B cell (primary cell): ENCODE results near the gene DAB2IP. TPM values are rescaled to one million over a fixed set of nuclear protein-coding genes. Genes with fewer than 3 reads are reported as not detected.

ENCODE experiments used
- ATAC-seq: fragments of 200-7000 bp; cut with Tn5 transposase; one replicate; pipeline ENCODE4 v1.10.0; 2021; ENCODE audit warnings: low read depth, mild to moderate bottlenecking, moderate number of reproducible peaks, moderate library complexity
- CTCF ChIA-PET: fragments of 350-600 bp; sonication (Branson Sonifier 250); formaldehyde crosslinking; loops from one replicate; lab custom pipeline; 2021; ENCODE audit warnings: antibody characterized with exemption, inconsistent platforms; lab: Charles Lee
- POLR2A ChIA-PET: fragments of 350-600 bp; sonication (Branson Sonifier 250); formaldehyde crosslinking; loops from one replicate; lab custom pipeline; 2021; ENCODE audit warnings: antibody characterized with exemption; lab: Charles Lee
- DNase-seq: peaks from one replicate; pipeline ENCODE4 v3.0.0; 2013
- H2AFZ ChIP-seq: 2 replicates; pipeline ENCODE4 v1.6.1; 2012; ENCODE audit warnings: mild to moderate bottlenecking, low read depth, low read length; ENCODE audit not compliant: insufficient read depth, poor library complexity, severe bottlenecking
- H3K27ac ChIP-seq, 2 donors: 1 replicate in 1 of 2; 2 replicates in 1 of 2; pipeline ENCODE4 v1.5.1; 2012 to 2013; ENCODE audit warnings: low read length in 2 of 2, mild to moderate bottlenecking in 2 of 2, moderate library complexity in 1 of 2
- H3K27me3 ChIP-seq, 4 experiments: fragments of 200-600 bp in 1 of 4; sonication (generic) in 1 of 4; replicated peaks in 1 of 4; 1 replicate in 2 of 4; 2 replicates in 2 of 4; pipeline versions ENCODE4 v1.6.1 to v1.7.0; 2013 to 2016; ENCODE audit warnings: low read length in 3 of 4, mild to moderate bottlenecking in 2 of 4, mixed read lengths in 1 of 4, moderate library complexity in 1 of 4; ENCODE audit not compliant: insufficient read depth in 4 of 4, control insufficient read depth in 3 of 4; ENCODE audit errors: control extremely low read depth in 1 of 4
- H3K36me3 ChIP-seq, 2 experiments: replicated peaks in 1 of 2; 1 replicate in 1 of 2; 2 replicates in 1 of 2; pipeline versions ENCODE4 v1.6.1 to v1.7.1; 2013; ENCODE audit warnings: low read length in 1 of 2; ENCODE audit not compliant: insufficient read depth in 2 of 2, control insufficient read depth in 1 of 2; ENCODE audit errors: control extremely low read depth in 1 of 2, extremely low read depth in 1 of 2
- H3K4me1 ChIP-seq, 2 donors: fragments of 200-600 bp in 1 of 2; sonication (generic) in 1 of 2; 1 replicate in 1 of 2; 2 replicates in 1 of 2; pipeline versions ENCODE4 v1.5.1 to v1.6.1; 2013 to 2017; ENCODE audit warnings: low read length in 2 of 2; ENCODE audit not compliant: control insufficient read depth in 2 of 2, insufficient read depth in 2 of 2
- H3K4me2 ChIP-seq: replicated peaks from 2 replicates; pipeline ENCODE3; 2012; ENCODE audit warnings: mild to moderate bottlenecking, low read depth, low read length; ENCODE audit not compliant: poor library complexity, severe bottlenecking
- H3K4me3 ChIP-seq, 5 experiments: fragments of 200-600 bp in 1 of 5; sonication (generic) in 1 of 5; 1 replicate in 3 of 5; 2 replicates in 2 of 5; pipeline versions ENCODE4 v1.5.1 to v1.7.0; 2011 to 2016; ENCODE audit warnings: low read length in 4 of 5, mild to moderate bottlenecking in 4 of 5, low read depth in 2 of 5, control low read depth in 1 of 5, moderate library complexity in 1 of 5; ENCODE audit not compliant: insufficient read depth in 1 of 5; ENCODE audit errors: control extremely low read depth in 1 of 5, extremely low read depth in 1 of 5
- H3K79me2 ChIP-seq: fragments of 200-600 bp; sonication (generic); one replicate; pipeline ENCODE4 v1.6.0; 2016; ENCODE audit warnings: low read length; ENCODE audit not compliant: control insufficient read depth, insufficient read depth
- H3K9ac ChIP-seq: fragments of 200-600 bp; sonication (generic); 2 replicates; pipeline ENCODE4 v1.6.1; 2017; ENCODE audit warnings: mild to moderate bottlenecking, low read length, moderate library complexity
- H3K9me3 ChIP-seq, 3 donors: one replicate each; pipeline versions ENCODE4 v1.6.1 to v1.7.1; 2013; ENCODE audit warnings: low read length in 2 of 3; ENCODE audit not compliant: control insufficient read depth in 2 of 3, insufficient read depth in 1 of 3; ENCODE audit errors: control extremely low read depth in 1 of 3
- H4K20me1 ChIP-seq: 2 replicates; pipeline ENCODE4 v1.6.0; 2012; ENCODE audit warnings: mild to moderate bottlenecking, low read length; ENCODE audit not compliant: insufficient read depth, control insufficient read depth, poor library complexity, severe bottlenecking
- H3K27ac Mint-ChIP-seq: one replicate; pipeline ENCODE4 v1.8.0; 2021; ENCODE audit warnings: mixed read lengths
- H3K27me3 Mint-ChIP-seq: one replicate; pipeline ENCODE4 v1.8.0; 2021; ENCODE audit warnings: mixed read lengths
- H3K4me1 Mint-ChIP-seq: one replicate; pipeline ENCODE4 v1.8.0; 2021; ENCODE audit warnings: mixed read lengths
- H3K4me3 Mint-ChIP-seq: one replicate; pipeline ENCODE4 v1.8.0; 2021; ENCODE audit warnings: mixed read lengths
- H3K9me3 Mint-ChIP-seq: one replicate; pipeline ENCODE4 v1.8.0; 2022; ENCODE audit warnings: mixed read lengths; ENCODE audit not compliant: insufficient read depth
- CTCF ChIP-seq: fragments of 200-600 bp; IDR thresholded peaks from one replicate; pipeline ENCODE4 v1.8.0; 2022; ENCODE audit warnings: antibody characterized with exemption, mild to moderate bottlenecking
- EZH2 ChIP-seq: IDR thresholded peaks from 2 replicates; pipeline ENCODE4 v1.6.1; 2012; ENCODE audit warnings: borderline replicate concordance, low read depth, mild to moderate bottlenecking, moderate library complexity, low read length; ENCODE audit not compliant: insufficient read depth, poor library complexity, severe bottlenecking
- WGBS: methylation state at CpG from one replicate; pipeline ENCODE4 v1.1.5; 2013; ENCODE audit warnings: missing lambda C conversion rate; ENCODE audit not compliant: insufficient coverage; 5-methylcytosine and 5-hydroxymethylcytosine counted together
- intact Hi-C: fragments of 100-400 bp; cut with micrococcal nuclease; formaldehyde crosslinking; loops from one replicate; pipeline ENCODE4 v1.10.0; 2022
- polyA plus RNA-seq: library from polyadenylated mRNA; depleted of rRNA; stranded (reverse); fragments of >200 nt; gene quantifications from 2 replicates; pipeline ENCODE4 v1.2.3, GENCODE V29; 2012
- total RNA-seq, 2 donors: library from RNA; stranded (reverse); fragments of 120-200 nt in 1 of 2; gene quantifications; 1 replicate in 1 of 2; 2 replicates in 1 of 2; pipeline versions ENCODE4 v1.2.3 to v1.2.4, GENCODE V29; 2013 to 2022

Gene DAB2IP
- total and polyA plus RNA-seq, 2 donors (not counting 1 experiment from before 2014, with no cell fraction given) = 1.1 to 3.9 TPM

- ATAC-seq (no peak), DNase-seq (no peak)
- Mint-ChIP-seq H3K27ac (no peak overlapping the region), H3K4me3 (no peak overlapping the region), H3K9me3 (no peaks in the 10 kb centered on the region), H3K4me1 (peaks cover 19% of the 10 kb centered on the region), H3K27me3 (peaks cover 26% of the 10 kb centered on the region)
- Histone ChIP-seq H3K4me2 (no peak overlapping the region), H3K4me1 (peaks cover 7 to 10% of the 10 kb centered on the region in 2 donors), H3K36me3 (no peaks in the 10 kb centered on the region), H4K20me1 (no peaks in the 10 kb centered on the region), H3K4me3 (no peak overlapping the region), H3K27me3 (peaks cover 0 to 25% (median 8%) of the 10 kb centered on the region in 4 experiments), H2AFZ (no peak overlapping the region), H3K79me2 (no peaks in the 10 kb centered on the region), H3K9ac (no peak overlapping the region), H3K27ac (no peak overlapping the region), H3K9me3 (no peaks in the 10 kb centered on the region)
- no peak for TF ChIP-seq CTCF
- TF ChIP-seq EZH2 = no peak
- ChIA-PET CTCF (no interaction called here), POLR2A (no interaction called here)
- intact Hi-C loops = no loop called here
- 95% methylated on average over 5 of the region's 7 CpGs for WGBS
Measured at GRCh38 chr9:121731919-121732318, 80.5 kb downstream of the DAB2IP start.

- H3K27ac ChIP-seq = no peak overlapping the region
- Mint-ChIP-seq H3K4me3 (no peak overlapping the region), H3K27ac (no peak overlapping the region)
Measured at GRCh38 chr9:121732389-121732788, 81.0 kb downstream of the DAB2IP start.

More at GRCh38 chr9:121732389-121732788, 81.0 kb downstream of the DAB2IP start:
- CTCF ChIA-PET = no interaction called here
- H3K4me1 Mint-ChIP-seq = peaks cover 19% of the 10 kb centered on the region
- Histone ChIP-seq H3K4me1 (peaks cover 7 to 11% of the 10 kb centered on the region in 2 donors), H3K27me3 (peaks cover 0 to 28% (median 10%) of the 10 kb centered on the region in 4 experiments), H3K4me3 (no peak overlapping the region), H3K9me3 (no peaks in the 10 kb centered on the region), H3K36me3 (no peaks in the 10 kb centered on the region), H4K20me1 (no peaks in the 10 kb centered on the region), H3K9ac (no peak overlapping the region), H3K79me2 (no peaks in the 10 kb centered on the region), H3K4me2 (no peak overlapping the region), H2AFZ (no peak overlapping the region)
- TF ChIP-seq EZH2 = no peak
- TF ChIP-seq CTCF = no peak
- intact Hi-C loops = no loop called here
- POLR2A ChIA-PET = no interaction called here
- ATAC-seq (no peak), DNase-seq (no peak)
- no peaks in the 10 kb centered on the region for H3K9me3 Mint-ChIP-seq
- WGBS = 91% methylated on average over 4 of the region's 5 CpGs
- H3K27me3 Mint-ChIP-seq = peaks cover 26% of the 10 kb centered on the region
